GM19240 (cell line): ENCODE results near the gene PTPRN.
A peak's percentile ranks its signal among the peaks of the same experiment; 100 is the strongest.
"Not testable (repeated sequence)": the region's sequence is repeated elsewhere in the genome, so short reads cannot be mapped to it uniquely, and the experiment has no call there.

Source experiments
- DNase-seq: peaks from one replicate; pipeline ENCODE4 v3.0.0; 2011; ENCODE audit warnings: low spot score; ENCODE audit not compliant: insufficient read length

The PTPRN gene

DNA sequence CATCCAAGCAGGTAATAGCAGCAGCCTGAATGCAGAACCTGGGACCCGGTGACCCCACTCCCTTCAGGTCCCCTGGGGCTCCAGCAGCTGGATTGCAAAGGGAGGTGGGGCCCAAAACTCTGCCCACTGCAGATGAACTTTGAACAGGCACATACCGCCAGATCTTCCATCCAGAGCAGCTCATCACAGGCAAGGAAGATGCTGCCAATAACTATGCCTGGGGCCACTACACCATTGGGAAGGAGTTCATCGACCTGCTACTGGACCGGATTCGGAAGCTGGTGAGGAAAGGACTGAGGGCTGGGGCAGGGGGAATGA, 39.2 kb downstream of the PTPRN start:
- DNase-seq = no peak

DNA sequence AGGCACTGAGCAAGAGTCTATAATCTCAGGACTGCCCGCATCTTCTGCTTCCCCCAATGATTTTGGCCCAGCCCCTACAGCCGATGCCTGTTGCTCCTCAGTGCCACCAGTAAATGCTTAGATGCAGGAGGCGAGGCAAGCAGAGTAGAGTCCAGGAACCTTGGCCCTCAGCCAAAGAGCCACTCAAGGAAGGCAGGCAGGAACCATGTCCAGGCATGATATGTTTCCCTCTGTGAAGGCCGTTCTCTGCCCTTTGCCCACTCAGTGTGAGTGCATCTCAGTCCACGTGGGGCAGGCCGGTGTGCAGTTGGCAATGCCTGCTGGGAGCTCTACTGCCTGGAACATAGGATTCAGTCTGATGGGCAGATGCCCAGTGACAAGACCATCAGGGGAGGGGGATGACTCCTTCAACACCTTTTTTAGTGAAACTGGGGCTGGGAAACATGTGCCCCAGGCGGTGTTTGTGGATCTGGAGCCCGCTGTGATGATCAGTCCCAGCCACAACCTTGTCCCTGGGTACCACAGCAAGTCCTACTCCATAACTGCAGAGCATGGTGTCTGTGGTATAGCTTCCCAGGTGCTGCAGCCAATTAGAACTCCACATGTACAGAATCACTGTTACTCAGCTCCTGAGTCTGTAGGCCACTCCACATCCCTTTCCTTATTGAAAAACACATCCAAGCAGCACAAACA, 39.7 kb downstream of the PTPRN start:
- no peak for DNase-seq

GRCh38 chr2:219268294-219268693, 40.9 kb downstream of the PTPRN start:
- no peak for DNase-seq

DNA sequence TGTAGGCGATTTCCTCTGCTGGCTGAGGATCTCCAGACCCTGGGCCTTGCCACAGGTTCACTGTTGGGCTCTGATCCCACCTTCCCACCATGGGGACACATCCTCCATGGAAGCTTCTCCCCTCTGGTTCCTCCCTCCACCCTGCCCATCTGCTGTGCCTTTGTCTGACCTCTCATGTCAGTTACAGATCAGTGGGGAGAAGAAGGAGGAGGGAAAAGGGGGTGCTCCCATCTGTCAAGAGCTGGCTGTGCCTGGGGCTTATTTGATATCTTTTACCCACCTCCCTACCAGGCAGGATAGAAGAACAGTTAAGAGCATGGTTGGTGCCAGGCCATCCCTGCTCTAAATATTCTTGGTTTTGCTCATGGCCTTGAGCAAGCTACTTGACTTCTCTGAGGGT, 42.3 kb downstream of the PTPRN start:
- DNase-seq = no peak

- DNase-seq = no peak
These were observed 43.0 kb downstream of the PTPRN start for GRCh38 chr2:219266232-219266631.

GRCh38 chr2:219261024-219261855, 48.0 kb downstream of the PTPRN start:
- no peak for DNase-seq

DNA sequence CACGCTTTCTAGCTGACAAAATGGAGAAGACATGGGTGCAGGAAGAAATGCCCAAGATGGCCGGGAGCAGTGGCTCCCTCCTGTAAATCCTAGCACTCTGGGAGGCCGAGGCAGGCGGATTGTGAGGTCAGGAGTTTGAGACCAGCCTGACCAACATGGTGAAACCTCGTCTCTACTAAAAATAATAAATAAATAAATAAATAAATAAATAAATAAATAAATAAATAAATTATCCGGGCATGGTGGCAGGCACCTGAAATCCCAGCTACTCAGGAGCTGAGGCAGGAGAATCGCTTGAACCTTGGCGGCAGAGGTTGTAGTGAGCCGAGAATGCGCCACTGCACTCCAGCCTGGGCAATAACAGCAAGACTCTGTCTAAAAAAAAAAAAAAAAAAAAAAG, 50.3 kb downstream of the PTPRN start:
- DNase-seq = not testable (repeated sequence)

- no peak for DNase-seq
These were observed 54.5 kb downstream of the PTPRN start for GRCh38 chr2:219254590-219255201.

GRCh38 chr2:219253753-219254589, 55.2 kb downstream of the PTPRN start, which contains the start of gene TUBA4A:
Gene TUBA4A, minus strand, starts transcription at chr2:219253918. Its CDS starts 60 bp downstream, at chr2:219253858.
- peak; percentile 80 for DNase-seq

GRCh38 chr2:219252900-219253752, 56.1 kb downstream of the PTPRN start, which contains the start of gene TUBA4B:
Gene TUBA4B, plus strand, starts transcription at chr2:219253243. Its CDS starts 165 bp downstream, at chr2:219253408.
- no peak for DNase-seq

GRCh38 chr2:219252570-219252899, 56.7 kb downstream of the PTPRN start:
- DNase-seq = no peak

GRCh38 chr2:219252084-219252483, 57.1 kb downstream of the PTPRN start:
- DNase-seq = no peak

DNA sequence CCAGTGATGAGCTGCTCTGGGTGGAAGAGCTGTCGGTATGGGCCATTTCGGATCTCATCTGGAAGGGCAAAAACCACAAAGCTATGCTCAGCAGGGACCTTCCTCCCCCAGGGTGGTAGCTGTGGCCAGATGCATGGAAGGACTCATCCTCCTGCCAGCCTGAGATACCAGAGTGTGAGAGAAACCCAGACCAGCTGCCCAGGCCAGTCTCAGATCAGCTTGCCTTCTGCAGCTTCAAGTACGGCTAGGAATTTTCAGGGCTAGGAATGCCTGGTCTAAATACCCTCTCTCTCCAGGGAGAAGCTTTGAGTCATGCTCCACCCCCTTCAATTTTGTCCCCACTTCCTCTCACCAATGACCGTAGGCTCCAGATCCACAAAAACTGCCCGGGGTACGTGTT, 57.5 kb downstream of the PTPRN start:
- DNase-seq = no peak

- no peak for DNase-seq
These were observed 59.0 kb downstream of the PTPRN start for GRCh38 chr2:219250049-219250781.

DNA sequence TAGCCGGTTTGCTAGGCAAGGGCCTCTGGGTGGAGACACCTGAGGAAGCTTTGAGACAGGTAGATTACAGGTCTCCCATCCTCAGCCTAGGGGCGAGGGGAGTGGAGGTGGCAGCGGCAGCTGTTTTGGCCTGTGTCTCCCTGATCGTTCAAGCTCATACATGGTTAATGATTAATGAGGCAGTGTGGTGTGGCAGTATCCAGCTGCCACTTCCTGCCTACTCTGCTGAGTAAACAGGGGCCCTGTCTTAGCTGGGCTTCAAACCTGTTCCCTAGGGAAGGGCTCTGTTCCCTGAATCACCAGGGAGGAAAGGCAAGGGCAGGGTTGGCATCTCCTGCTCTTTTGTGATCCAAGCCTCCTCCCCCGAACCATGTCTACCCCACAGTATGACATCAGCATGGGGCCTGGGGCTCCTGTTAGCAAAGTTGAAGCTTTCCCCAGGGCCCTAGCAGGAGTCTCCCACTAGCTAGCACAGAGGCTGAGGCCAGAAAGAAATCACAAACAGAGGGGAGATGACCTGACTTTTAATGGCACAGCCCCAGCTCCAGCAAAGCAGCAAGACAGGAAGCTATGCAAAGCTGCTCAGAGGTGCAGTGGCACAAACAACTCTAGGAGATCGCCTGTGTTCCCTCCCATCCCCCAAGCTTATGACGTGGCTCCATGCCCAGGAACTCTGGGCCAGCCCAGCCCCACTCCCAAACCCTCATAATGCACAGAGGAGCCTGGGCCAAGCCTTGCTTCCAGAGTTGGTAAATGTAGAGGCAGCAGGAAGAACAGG, 59.8 kb downstream of the PTPRN start:
- no peak for DNase-seq

- no peak for DNase-seq
These were observed 60.4 kb downstream of the PTPRN start for GRCh38 chr2:219248845-219249202.

DNA sequence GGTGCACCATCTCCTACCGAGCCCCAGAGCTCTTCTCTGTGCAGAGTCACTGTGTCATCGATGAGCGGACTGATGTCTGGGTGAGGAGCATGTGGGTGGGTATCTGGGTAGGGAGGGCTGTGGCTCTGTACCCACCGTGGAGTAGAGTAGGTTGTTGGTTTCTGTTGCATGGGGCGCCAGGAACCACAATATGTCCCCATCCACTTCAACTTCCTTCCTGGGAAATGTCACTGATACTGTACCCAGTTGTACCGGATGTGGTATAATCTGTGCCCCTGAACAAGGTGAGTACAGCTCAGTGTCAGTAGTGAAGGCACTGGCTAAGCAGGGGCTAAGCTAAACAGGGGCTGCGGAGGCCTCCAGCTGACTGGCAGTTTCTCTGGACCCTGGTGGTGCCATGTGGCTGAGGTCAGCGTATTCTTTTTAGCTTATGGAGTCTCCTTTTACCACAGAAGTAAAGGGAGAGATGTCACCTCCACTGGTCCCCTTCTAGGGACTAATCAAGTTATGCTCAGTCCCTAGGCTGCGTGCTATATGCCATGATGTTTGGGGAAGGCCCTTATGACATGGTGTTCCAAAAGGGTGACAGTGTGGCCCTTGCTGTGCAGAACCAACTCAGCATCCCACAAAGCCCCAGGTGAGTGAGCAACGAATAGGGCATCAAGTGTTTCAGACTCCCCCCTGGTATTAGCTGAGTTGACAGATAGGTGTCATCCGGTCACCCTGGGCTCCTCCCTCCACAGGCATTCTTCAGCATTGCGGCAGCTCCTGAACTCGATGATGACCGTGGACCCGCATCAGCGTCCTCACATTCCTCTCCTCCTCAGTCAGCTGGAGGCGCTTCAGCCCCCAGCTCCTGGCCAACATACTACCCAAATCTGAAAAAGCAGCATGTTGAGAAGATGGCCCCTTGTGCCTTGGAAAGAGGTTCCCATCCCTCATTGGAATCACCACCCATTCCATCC, 61.2 kb downstream of the PTPRN start:
- DNase-seq = no peak

DNA sequence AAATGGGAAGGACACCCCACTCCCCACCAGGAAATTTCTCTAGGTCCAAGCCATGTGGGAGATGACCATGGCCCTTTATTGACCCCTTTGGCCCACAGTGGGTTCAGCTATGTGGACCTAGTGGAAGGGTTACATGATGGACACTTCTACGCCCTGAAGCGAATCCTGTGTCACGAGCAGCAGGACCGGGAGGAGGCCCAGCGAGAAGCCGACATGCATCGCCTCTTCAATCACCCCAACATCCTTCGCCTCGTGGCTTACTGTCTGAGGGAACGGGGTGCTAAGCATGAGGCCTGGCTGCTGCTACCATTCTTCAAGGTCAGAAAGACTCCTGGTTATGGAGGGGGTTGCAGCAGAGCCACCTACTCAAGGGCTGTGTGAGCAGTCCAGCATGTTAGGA, 62.6 kb downstream of the PTPRN start:
- no peak for DNase-seq
